ENCODE data around the gene ZFHX2.

ZFHX2 gene

GRCh38 chr14:23524954-23525353 lies 26.6 kb downstream of the ZFHX2 start:
- H3K36me3 Mint-ChIP-seq, result no peaks in the 10 kb centered on the region
- no peaks in the 10 kb centered on the region for H3K9me3 Mint-ChIP-seq
- H3K4me3 Mint-ChIP-seq, result no peak overlapping the region
- no peak for ATAC-seq
- H3K4me1 Mint-ChIP-seq, result no peaks in the 10 kb centered on the region
- no peak overlapping the region for H3K27ac Mint-ChIP-seq
- no peaks in the 10 kb centered on the region for H3K27me3 Mint-ChIP-seq

GRCh38 chr14:23523229-23524016 lies 28.1 kb downstream of the ZFHX2 start:
- no peak for ATAC-seq
- Mint-ChIP-seq H3K4me1 (no peaks in the 10 kb centered on the region), H3K4me3 (no peak overlapping the region), H3K27me3 (no peaks in the 10 kb centered on the region), H3K27ac (no peak overlapping the region), H3K36me3 (no peaks in the 10 kb centered on the region), H3K9me3 (no peaks in the 10 kb centered on the region)

GRCh38 chr14:23522643-23523198 lies 28.8 kb downstream of the ZFHX2 start:
- no peak overlapping the region for H3K4me3 Mint-ChIP-seq
- H3K9me3 Mint-ChIP-seq, result no peaks in the 10 kb centered on the region
- H3K4me1 Mint-ChIP-seq, result no peaks in the 10 kb centered on the region
- H3K36me3 Mint-ChIP-seq, result no peaks in the 10 kb centered on the region
- ATAC-seq, result no peak
- H3K27ac Mint-ChIP-seq, result no peak overlapping the region
- no peaks in the 10 kb centered on the region for H3K27me3 Mint-ChIP-seq

GRCh38 chr14:23521785-23522640 lies 29.6 kb downstream of the ZFHX2 start:
- Mint-ChIP-seq H3K27me3 (no peaks in the 10 kb centered on the region), H3K36me3 (no peaks in the 10 kb centered on the region), H3K9me3 (no peaks in the 10 kb centered on the region), H3K27ac (no peak overlapping the region), H3K4me3 (no peak overlapping the region), H3K4me1 (no peaks in the 10 kb centered on the region)
- ATAC-seq, result no peak

GRCh38 chr14:23520899-23521533 lies 30.5 kb downstream of the ZFHX2 start:
- Mint-ChIP-seq H3K4me1 (no peaks in the 10 kb centered on the region), H3K27me3 (no peaks in the 10 kb centered on the region), H3K4me3 (no peak overlapping the region), H3K27ac (no peak overlapping the region), H3K9me3 (no peaks in the 10 kb centered on the region), H3K36me3 (no peaks in the 10 kb centered on the region)
- no peak for ATAC-seq

- H3K9me3 Mint-ChIP-seq, result no peaks in the 10 kb centered on the region
- no peak overlapping the region for H3K27ac Mint-ChIP-seq
- H3K4me3 Mint-ChIP-seq, result no peak overlapping the region
- H3K36me3 Mint-ChIP-seq, result peaks cover 11% of the 10 kb centered on the region
- H3K4me1 Mint-ChIP-seq, result no peaks in the 10 kb centered on the region
- no peaks in the 10 kb centered on the region for H3K27me3 Mint-ChIP-seq
- ATAC-seq, result no peak
These were observed 32.9 kb downstream of the ZFHX2 start for GRCh38 chr14:23518709-23519108.

GRCh38 chr14:23517650-23518326 lies 33.8 kb downstream of the ZFHX2 start:
- Mint-ChIP-seq H3K9me3 (no peaks in the 10 kb centered on the region), H3K27me3 (no peaks in the 10 kb centered on the region), H3K4me3 (no peak overlapping the region), H3K27ac (no peak overlapping the region), H3K36me3 (peaks cover 16% of the 10 kb centered on the region), H3K4me1 (no peaks in the 10 kb centered on the region)
- ATAC-seq, result no peak

GRCh38 chr14:23514644-23514957 lies 37.0 kb downstream of the ZFHX2 start:
- H3K36me3 Mint-ChIP-seq, result peaks cover 25% of the 10 kb centered on the region
- no peaks in the 10 kb centered on the region for H3K9me3 Mint-ChIP-seq
- peaks cover 6% of the 10 kb centered on the region for H3K4me1 Mint-ChIP-seq
- no peak for ATAC-seq
- H3K27ac Mint-ChIP-seq, result no peak overlapping the region
- H3K4me3 Mint-ChIP-seq, result no peak overlapping the region
- no peaks in the 10 kb centered on the region for H3K27me3 Mint-ChIP-seq

- Mint-ChIP-seq H3K4me3 (no peak overlapping the region), H3K36me3 (peaks cover 28% of the 10 kb centered on the region), H3K9me3 (no peaks in the 10 kb centered on the region), H3K27ac (no peak overlapping the region), H3K27me3 (no peaks in the 10 kb centered on the region), H3K4me1 (peaks cover 6% of the 10 kb centered on the region)
- no peak for ATAC-seq
These were observed 37.5 kb downstream of the ZFHX2 start for GRCh38 chr14:23513818-23514643.

- peaks cover 28% of the 10 kb centered on the region for H3K36me3 Mint-ChIP-seq
- no peak overlapping the region for H3K27ac Mint-ChIP-seq
- H3K4me3 Mint-ChIP-seq, result no peak overlapping the region
- no peaks in the 10 kb centered on the region for H3K9me3 Mint-ChIP-seq
- no peaks in the 10 kb centered on the region for H3K27me3 Mint-ChIP-seq
- H3K4me1 Mint-ChIP-seq, result peaks cover 6% of the 10 kb centered on the region
- ATAC-seq, result no peak
These were observed 38.4 kb downstream of the ZFHX2 start for GRCh38 chr14:23513005-23513817.

GRCh38 chr14:23512156-23512555 lies 39.4 kb downstream of the ZFHX2 start:
- Mint-ChIP-seq H3K36me3 (peaks cover 32% of the 10 kb centered on the region), H3K9me3 (no peaks in the 10 kb centered on the region), H3K4me1 (peaks cover 6% of the 10 kb centered on the region), H3K4me3 (peak overlapping the region; percentile 40), H3K27ac (no peak overlapping the region), H3K27me3 (no peaks in the 10 kb centered on the region)
- no peak for ATAC-seq

- ATAC-seq, result no peak
- no peaks in the 10 kb centered on the region for H3K9me3 Mint-ChIP-seq
- peaks cover 7% of the 10 kb centered on the region for H3K36me3 Mint-ChIP-seq
- H3K4me3 Mint-ChIP-seq, result no peak overlapping the region
- H3K4me1 Mint-ChIP-seq, result no peaks in the 10 kb centered on the region
- no peaks in the 10 kb centered on the region for H3K27me3 Mint-ChIP-seq
- no peak overlapping the region for H3K27ac Mint-ChIP-seq
These were observed 57.3 kb downstream of the ZFHX2 start for GRCh38 chr14:23494223-23494622.

GRCh38 chr14:23492618-23493272 lies 58.8 kb downstream of the ZFHX2 start:
- Mint-ChIP-seq H3K4me3 (no peak overlapping the region), H3K9me3 (no peaks in the 10 kb centered on the region), H3K27ac (no peak overlapping the region)

More at GRCh38 chr14:23492618-23493272, 58.8 kb downstream of the ZFHX2 start:
- Mint-ChIP-seq H3K4me1 (no peaks in the 10 kb centered on the region), H3K36me3 (peaks cover 13% of the 10 kb centered on the region), H3K27me3 (no peaks in the 10 kb centered on the region)
- ATAC-seq, result no peak
